Endodermal cell (in vitro differentiated cells): ENCODE results near the gene MYOM1. TPM values are rescaled to one million over a fixed set of nuclear protein-coding genes. Genes with fewer than 3 reads are reported as not detected.

Source experiments
- DNase-seq: peaks from one replicate; pipeline ENCODE4 v3.0.0-alpha.2; 2017
- H3K27ac ChIP-seq: 2 replicates; pipeline ENCODE4 v1.5.1; 2013; ENCODE audit warnings: mild to moderate bottlenecking, low read depth, low read length, moderate library complexity
- H3K27me3 ChIP-seq: 2 replicates; pipeline ENCODE4 v1.6.1; 2013; ENCODE audit warnings: mild to moderate bottlenecking, low read length, moderate library complexity; ENCODE audit not compliant: insufficient read depth, control insufficient read depth, poor library complexity, severe bottlenecking
- H3K36me3 ChIP-seq: 2 replicates; pipeline ENCODE4 v1.7.0; 2013; ENCODE audit warnings: mild to moderate bottlenecking, low read length, moderate library complexity; ENCODE audit not compliant: control insufficient read depth, insufficient read depth
- H3K4me1 ChIP-seq: one replicate; pipeline ENCODE4 v1.7.0; 2013; ENCODE audit warnings: low read length; ENCODE audit not compliant: control insufficient read depth, insufficient read depth
- H3K4me3 ChIP-seq: 2 replicates; pipeline ENCODE4 v1.5.1; 2013; ENCODE audit warnings: mild to moderate bottlenecking, low read length, moderate library complexity
- H3K9ac ChIP-seq: 2 replicates; pipeline ENCODE4 v1.6.1; 2013; ENCODE audit warnings: mild to moderate bottlenecking, low read length, moderate library complexity; ENCODE audit not compliant: poor library complexity, severe bottlenecking; ENCODE audit errors: extremely low read depth
- H3K9me3 ChIP-seq: 2 replicates; pipeline ENCODE4 v1.6.1; 2013; ENCODE audit warnings: mild to moderate bottlenecking, low read length, moderate library complexity; ENCODE audit not compliant: control insufficient read depth
- H3K27ac Mint-ChIP-seq: 2 replicates; pipeline ENCODE4 v1.8.0; 2020; ENCODE audit warnings: mixed read lengths
- H3K27me3 Mint-ChIP-seq: 2 replicates; pipeline ENCODE4 v1.8.0; 2021; ENCODE audit warnings: mild to moderate bottlenecking, mixed read lengths; ENCODE audit not compliant: insufficient read depth
- H3K36me3 Mint-ChIP-seq: 2 replicates; pipeline ENCODE4 v1.8.0; 2020; ENCODE audit warnings: low read depth, mixed read lengths
- H3K4me1 Mint-ChIP-seq: 2 replicates; pipeline ENCODE4 v1.8.0; 2020; ENCODE audit warnings: mixed read lengths
- H3K4me3 Mint-ChIP-seq: 2 replicates; pipeline ENCODE4 v1.8.0; 2020; ENCODE audit warnings: mild to moderate bottlenecking, moderate library complexity, mixed read lengths
- H3K9me3 Mint-ChIP-seq: 2 replicates; pipeline ENCODE4 v1.8.0; 2020; ENCODE audit warnings: mild to moderate bottlenecking, mixed read lengths
- WGBS, 2 experiments: methylation state at CpG; one replicate each; pipeline versions ENCODE4 v1.1.5 to v1.1.7; 2013; ENCODE audit warnings: missing lambda C conversion rate in 2 of 2, mixed read lengths in 1 of 2; ENCODE audit not compliant: insufficient coverage in 1 of 2, insufficient read length in 1 of 2; 5-methylcytosine and 5-hydroxymethylcytosine counted together
- total RNA-seq, 2 donors: library from RNA; stranded (reverse); fragmentation: NEBNext Ultra II Directional in 1 of 2; extraction: Animal tissue kit (Norgen Biotek cat#: 25700) in 1 of 2; gene quantifications; 2 replicates in 1 of 2; 3 replicates in 1 of 2; pipeline ENCODE4 v1.2.1, GENCODE V29; 2021
- TF ChIP-seq, protein P1 (sequence below): fragments of 200-600 bp; sonication (generic); conservative IDR thresholded peaks from 2 replicates; pipeline ENCODE4 v1.5.0; 2021; ENCODE audit warnings: antibody characterized with exemption, mild to moderate bottlenecking

Gene MYOM1
- total RNA-seq, 2 donors from 2014 or later, result 0.49 to 0.88 TPM

- Mint-ChIP-seq H3K27me3 (no peaks in the 10 kb centered on the region), H3K4me3 (no peak overlapping the region), H3K27ac (peak overlapping the region; percentile 56), H3K4me1 (peaks cover 27% of the 10 kb centered on the region), H3K36me3 (no peaks in the 10 kb centered on the region), H3K9me3 (peaks cover 4% of the 10 kb centered on the region)
- H3K9ac ChIP-seq, result no peak overlapping the region
- no peak overlapping the region for H3K4me3 ChIP-seq
- peaks cover 9% of the 10 kb centered on the region for H3K4me1 ChIP-seq
- H3K9me3 ChIP-seq, result peaks cover 5% of the 10 kb centered on the region
- no peak overlapping the region for H3K27ac ChIP-seq
- 94 to 97% methylated on average over 9 of the region's 9 CpGs for WGBS, 2 experiments
- no peaks in the 10 kb centered on the region for H3K36me3 ChIP-seq
- no peak for DNase-seq
- TF ChIP-seq, protein P1, sequence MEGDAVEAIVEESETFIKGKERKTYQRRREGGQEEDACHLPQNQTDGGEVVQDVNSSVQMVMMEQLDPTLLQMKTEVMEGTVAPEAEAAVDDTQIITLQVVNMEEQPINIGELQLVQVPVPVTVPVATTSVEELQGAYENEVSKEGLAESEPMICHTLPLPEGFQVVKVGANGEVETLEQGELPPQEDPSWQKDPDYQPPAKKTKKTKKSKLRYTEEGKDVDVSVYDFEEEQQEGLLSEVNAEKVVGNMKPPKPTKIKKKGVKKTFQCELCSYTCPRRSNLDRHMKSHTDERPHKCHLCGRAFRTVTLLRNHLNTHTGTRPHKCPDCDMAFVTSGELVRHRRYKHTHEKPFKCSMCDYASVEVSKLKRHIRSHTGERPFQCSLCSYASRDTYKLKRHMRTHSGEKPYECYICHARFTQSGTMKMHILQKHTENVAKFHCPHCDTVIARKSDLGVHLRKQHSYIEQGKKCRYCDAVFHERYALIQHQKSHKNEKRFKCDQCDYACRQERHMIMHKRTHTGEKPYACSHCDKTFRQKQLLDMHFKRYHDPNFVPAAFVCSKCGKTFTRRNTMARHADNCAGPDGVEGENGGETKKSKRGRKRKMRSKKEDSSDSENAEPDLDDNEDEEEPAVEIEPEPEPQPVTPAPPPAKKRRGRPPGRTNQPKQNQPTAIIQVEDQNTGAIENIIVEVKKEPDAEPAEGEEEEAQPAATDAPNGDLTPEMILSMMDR, result no peak
- no peaks in the 10 kb centered on the region for H3K27me3 ChIP-seq
Measured at GRCh38 chr18:3120356-3120755, 99.4 kb downstream of the MYOM1 start.

DNA sequence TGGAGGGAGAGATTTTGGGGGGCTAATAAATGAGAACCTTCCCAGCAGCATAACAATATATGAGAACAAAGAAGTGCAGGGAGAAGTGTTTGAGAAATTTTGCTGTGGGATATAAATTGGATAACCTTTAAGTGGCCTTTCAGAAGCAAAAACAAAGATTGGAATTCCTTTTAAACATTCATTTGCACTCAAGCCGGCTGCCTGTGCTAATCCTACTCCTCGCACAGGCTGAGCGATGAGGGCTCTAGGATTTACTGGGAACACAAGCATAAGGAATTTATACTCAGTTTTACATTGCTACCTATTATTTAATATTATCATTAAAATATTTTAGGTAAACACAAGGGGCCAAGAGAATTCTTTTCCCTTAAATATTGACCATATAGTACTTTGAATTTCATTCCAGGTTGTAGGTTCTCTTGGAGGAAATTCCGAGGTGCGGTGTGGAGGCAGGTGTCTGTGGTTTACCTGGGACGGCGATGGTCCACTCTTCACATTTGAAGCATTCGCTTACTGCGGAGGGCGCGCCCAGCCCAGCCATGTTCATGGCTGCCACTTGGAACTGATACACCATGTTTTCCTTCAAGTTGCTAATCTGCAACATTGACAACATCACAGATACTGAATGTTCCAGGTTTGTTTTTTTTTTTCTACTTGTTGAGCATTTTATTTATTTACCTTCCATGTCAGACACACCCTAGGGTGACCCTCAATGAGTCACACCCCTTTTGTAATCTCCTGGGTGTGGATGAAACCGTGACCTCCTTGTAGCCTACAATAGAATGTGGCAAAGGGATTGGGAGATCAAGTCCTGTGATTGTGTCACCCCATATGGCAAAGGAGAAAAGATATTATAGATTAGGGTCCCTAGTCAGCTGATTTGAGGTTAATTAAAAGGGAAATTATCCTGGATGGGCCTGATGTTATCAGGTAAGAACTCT lies 100.1 kb downstream of the MYOM1 start:
- no peaks in the 10 kb centered on the region for H3K36me3 ChIP-seq
- Mint-ChIP-seq H3K9me3 (peaks cover under 1% of the 10 kb centered on the region), H3K4me3 (no peak overlapping the region), H3K4me1 (peaks cover 27% of the 10 kb centered on the region), H3K27ac (peak overlapping the region; percentile 56), H3K27me3 (peaks cover 2% of the 10 kb centered on the region), H3K36me3 (no peaks in the 10 kb centered on the region)
- no peaks in the 10 kb centered on the region for H3K27me3 ChIP-seq
- H3K9ac ChIP-seq, result no peak overlapping the region
- 92 to 93% methylated on average over 8 to 12 of the region's 12 CpGs for WGBS, 2 experiments
- H3K9me3 ChIP-seq, result peaks cover 2% of the 10 kb centered on the region
- TF ChIP-seq, protein P1, result no peak
- H3K27ac ChIP-seq, result no peak overlapping the region
- H3K4me3 ChIP-seq, result no peak overlapping the region
- H3K4me1 ChIP-seq, result peaks cover 9% of the 10 kb centered on the region
- DNase-seq, result no peak

DNA sequence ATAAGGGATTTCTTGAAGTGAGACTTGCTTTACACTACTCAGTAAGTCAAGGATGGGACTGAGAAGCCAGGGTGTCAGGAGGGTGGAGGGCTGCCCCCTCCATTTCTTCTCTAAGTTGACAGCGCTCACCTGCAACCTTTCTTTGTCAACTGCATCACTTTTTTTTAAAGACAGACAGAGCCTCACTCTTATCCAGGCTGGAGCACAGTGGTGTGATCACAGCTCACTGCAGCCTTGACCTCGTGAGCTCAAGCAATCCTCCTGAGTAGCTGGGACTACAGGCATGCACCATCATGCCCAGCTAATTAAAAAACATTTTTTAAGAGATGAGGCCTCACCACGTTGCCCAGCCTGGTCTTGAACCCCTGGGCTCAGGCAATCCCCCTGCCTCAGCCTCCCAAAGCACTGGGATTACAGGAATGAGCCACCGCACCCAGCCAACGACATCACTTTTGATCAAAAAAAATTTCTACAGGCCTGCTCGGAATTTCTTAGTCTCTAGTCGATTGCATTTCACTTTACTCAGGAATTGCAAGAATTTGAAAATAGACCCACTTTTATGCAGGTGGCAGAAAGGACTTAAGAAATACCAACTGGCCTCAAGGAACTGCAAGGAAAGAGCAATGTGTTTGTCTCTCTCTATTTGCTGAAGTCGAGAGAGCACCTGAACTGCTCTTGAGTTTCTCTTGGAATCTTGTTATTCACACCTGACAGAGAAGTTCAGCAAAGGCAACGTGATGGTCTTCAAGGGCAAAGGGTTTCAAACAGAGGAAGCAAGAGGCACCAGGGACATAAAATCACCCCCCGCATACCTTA lies 101.4 kb downstream of the MYOM1 start:
- H3K9me3 ChIP-seq, result no peaks in the 10 kb centered on the region
- no peaks in the 10 kb centered on the region for H3K27me3 ChIP-seq
- no peaks in the 10 kb centered on the region for H3K9me3 Mint-ChIP-seq
- H3K27ac ChIP-seq, result no peak overlapping the region
- no peaks in the 10 kb centered on the region for H3K36me3 Mint-ChIP-seq
- H3K4me3 Mint-ChIP-seq, result no peak overlapping the region
- H3K4me1 Mint-ChIP-seq, result peaks cover 27% of the 10 kb centered on the region
- WGBS, 2 experiments, result 79 to 86% methylated on average over 8 to 10 of the region's 10 CpGs
- no peak overlapping the region for H3K4me3 ChIP-seq
- H3K27ac Mint-ChIP-seq, result no peak overlapping the region
- TF ChIP-seq, protein P1, result no peak
- H3K27me3 Mint-ChIP-seq, result peaks cover 2% of the 10 kb centered on the region
- H3K9ac ChIP-seq, result no peak overlapping the region
- H3K36me3 ChIP-seq, result no peaks in the 10 kb centered on the region
- peaks cover 9% of the 10 kb centered on the region for H3K4me1 ChIP-seq
- DNase-seq, result no peak
